Measurements from ENCODE around the gene EN2.

- TF ChIP-seq EZH2 (IDR thresholded peaks at IDR 0.05; ENCODE audit: borderline replicate concordance) (no peak), EZH2phosphoT487 (IDR thresholded peaks at IDR 0.05; ENCODE audit: low read depth, severe bottlenecking, unreplicated experiment) (no peak)
- TF ChIP-seq, protein P1, sequence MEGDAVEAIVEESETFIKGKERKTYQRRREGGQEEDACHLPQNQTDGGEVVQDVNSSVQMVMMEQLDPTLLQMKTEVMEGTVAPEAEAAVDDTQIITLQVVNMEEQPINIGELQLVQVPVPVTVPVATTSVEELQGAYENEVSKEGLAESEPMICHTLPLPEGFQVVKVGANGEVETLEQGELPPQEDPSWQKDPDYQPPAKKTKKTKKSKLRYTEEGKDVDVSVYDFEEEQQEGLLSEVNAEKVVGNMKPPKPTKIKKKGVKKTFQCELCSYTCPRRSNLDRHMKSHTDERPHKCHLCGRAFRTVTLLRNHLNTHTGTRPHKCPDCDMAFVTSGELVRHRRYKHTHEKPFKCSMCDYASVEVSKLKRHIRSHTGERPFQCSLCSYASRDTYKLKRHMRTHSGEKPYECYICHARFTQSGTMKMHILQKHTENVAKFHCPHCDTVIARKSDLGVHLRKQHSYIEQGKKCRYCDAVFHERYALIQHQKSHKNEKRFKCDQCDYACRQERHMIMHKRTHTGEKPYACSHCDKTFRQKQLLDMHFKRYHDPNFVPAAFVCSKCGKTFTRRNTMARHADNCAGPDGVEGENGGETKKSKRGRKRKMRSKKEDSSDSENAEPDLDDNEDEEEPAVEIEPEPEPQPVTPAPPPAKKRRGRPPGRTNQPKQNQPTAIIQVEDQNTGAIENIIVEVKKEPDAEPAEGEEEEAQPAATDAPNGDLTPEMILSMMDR (IDR thresholded peaks at IDR 0.05; ENCODE audit: poor library complexity), result no peak
Measured at GRCh38 chr7:155425887-155426286, 32.0 kb upstream of the EN2 start.

Data from hepatocyte (in vitro differentiated cells).